ENCODE results near the gene SMG6.

SMG6 gene

GRCh38 chr17:2040942-2041560, 262.5 kb downstream of the SMG6 start:
- no peak for DNase-seq

DNA sequence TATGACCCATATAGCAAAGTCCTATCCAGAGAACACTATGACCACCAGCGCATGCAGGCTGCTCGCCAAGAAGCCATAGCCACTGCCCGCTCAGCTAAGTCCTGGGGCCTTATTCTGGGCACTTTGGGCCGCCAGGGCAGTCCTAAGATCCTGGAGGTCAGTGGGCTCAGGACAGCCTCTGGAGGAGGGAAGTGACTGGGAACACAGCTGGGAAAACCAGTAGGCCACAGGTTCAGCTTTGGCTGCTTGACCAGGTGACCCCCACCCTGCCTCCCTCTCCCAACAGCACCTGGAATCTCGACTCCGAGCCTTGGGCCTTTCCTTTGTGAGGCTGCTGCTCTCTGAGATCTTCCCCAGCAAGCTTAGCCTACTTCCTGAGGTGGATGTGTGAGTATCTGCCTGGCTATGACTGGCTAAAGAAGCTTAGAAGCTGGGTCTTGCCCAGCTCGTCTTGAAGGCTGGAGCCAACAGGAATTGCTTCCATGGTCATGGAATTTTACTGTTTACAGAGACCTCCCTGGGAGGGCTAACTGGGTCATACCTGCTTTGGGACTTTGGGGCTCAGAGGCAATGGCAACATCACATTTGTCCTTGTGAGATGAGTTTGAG, 263.3 kb downstream of the SMG6 start:
- DNase-seq: no peak

GRCh38 chr17:2037155-2037554, 266.4 kb downstream of the SMG6 start:
- DNase-seq: no peak

DNA sequence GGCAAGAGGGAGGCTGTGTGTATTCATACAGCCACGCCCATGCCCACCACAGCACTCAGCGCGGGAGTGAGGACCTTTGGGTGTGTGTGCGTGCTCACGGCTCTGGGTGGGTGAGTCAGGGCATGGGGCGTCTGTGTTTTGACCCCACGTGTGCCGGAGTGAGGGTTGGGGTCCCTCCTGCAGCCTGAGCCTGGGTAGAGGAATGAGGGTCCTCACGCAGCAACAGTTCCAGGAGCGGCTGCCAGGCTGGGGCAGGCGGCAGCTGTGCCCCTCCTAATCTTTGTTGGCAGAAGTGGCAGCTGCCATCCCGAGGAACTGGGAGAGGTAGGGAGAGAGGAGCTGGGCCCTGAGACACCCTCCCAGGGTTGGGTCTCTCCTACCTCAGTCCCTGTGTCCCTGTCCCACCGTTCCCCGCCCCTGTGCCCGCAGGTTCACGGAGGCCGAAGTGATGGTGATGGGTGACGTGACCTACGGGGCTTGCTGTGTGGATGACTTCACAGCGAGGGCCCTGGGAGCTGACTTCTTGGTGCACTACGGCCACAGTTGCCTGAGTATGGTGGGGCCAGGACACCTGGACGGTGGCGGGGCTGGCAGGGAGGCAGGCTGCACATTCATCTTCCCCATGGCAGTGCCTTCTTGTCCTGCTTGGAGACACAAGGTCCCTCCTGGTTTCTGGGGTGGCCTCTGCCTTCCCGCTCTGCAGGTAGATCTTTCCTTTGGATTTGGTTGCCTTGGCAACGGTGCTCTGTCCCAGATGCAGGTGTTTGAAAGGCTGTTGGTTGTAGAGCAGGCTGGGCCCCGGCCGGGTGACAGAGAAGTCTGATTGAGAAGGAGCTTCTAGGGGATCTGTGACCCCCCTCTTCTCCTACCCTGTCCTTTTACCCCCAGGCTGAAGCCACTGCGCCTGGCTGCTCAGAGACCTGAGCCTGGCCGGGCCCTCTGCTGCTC, 267.8 kb downstream of the SMG6 start:
- DNase-seq: no peak

DNA sequence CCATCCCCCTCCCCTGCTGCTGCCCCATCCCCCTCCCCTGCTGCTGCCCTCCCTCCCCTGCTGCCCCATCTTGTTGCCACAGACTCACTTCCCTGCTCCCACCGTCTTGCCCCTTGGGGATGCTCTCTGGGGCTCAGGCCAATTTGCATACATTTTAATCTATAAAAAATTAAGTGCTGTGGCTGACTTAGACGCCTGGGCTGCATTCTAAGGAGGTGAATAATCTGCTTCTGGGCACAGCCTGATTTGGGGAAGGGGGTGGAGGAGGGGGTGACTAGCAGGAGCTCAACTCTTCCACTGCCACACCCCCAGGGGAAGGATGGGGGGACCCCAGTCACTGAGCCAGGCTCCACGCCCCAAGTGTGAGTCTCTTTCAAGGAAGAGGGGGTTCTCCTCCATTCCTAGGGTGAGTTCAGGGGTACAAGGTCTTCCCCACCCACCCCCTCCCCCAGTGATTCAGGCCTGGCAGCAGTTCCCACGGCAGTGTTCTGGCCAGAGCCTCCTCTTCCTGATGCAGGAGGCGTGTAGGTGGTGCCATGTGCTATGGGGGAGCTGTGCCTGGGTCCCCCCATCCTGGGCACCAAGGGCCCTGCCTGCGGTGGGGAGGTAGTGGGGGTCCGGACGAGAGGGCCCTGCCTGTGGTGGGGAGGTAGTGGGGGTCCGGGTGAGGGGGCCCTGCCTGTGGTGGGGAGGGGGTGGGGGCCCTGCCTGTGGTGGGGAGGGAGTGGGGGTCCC, 268.6 kb downstream of the SMG6 start:
- no peak for DNase-seq

- DNase-seq: no peak
Observed at GRCh38 chr17:2034157-2034556, 269.4 kb downstream of the SMG6 start.

- no peak for DNase-seq
Observed at GRCh38 chr17:2033153-2033552, 270.4 kb downstream of the SMG6 start.

DNA sequence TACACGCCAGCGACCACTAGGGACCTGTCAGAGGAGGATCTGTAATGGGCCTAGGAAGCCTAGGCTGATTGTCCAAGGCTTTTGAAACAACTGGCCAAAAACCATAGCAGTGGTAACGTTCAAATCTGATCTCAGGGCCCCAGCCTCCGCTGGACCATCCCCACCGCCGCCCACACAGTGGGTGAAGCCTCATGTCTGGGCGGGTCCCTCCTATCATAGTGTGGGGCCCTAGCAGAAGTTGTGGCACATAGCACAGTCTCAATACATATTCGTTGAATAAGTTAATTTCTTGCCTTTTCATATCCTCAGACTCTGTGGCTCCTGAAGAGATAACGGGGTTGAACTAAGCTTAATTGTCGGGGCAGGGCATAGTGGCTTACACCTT, 272.8 kb downstream of the SMG6 start:
- no peak for DNase-seq

- no peak for DNase-seq
Observed at GRCh38 chr17:2029911-2030778, 273.4 kb downstream of the SMG6 start, which contains the start of gene DPH1. Gene DPH1, plus strand, starts transcription at chr17:2030153. Its CDS starts 17 bp downstream, at chr17:2030170.

DNA sequence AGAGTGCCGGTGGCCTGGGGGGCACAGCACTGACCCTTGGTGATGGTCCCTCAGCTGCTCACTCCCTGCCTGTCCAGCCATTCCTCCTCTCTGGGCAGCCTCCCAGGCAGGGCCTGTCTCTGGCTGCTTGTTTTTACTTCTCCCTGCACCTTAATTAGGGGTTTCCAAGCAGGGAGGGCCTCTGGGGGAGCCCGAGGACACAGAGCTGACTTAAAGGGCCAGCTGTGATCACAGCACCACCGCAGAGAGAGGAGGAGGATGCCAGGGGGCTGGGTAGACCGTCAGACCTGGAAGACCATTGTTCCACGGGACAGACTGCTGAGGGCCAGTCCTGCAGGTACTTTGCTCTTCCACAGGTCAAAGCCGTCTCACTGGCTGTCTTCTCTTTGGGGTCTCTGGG, 274.8 kb downstream of the SMG6 start:
- no peak for DNase-seq

DNA sequence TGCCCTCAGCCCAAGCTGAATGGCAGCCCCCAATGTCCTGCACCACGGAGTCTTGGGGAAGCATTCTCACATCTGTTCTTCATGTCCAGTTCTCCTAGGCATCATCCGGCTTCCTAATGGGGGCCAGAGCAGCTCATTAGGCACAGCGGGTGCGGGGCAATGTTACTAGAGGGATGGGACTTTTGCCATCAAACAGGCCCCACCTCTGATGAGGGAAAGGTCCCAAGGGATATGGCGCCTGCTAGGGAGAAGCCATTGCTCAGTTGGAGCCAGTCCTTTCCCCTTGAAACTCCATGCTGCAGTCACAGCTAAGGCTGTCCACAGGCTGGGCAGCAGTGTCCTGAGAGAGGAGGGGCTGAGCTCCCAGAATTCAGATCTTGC, 275.4 kb downstream of the SMG6 start:
- DNase-seq: no peak

DNA sequence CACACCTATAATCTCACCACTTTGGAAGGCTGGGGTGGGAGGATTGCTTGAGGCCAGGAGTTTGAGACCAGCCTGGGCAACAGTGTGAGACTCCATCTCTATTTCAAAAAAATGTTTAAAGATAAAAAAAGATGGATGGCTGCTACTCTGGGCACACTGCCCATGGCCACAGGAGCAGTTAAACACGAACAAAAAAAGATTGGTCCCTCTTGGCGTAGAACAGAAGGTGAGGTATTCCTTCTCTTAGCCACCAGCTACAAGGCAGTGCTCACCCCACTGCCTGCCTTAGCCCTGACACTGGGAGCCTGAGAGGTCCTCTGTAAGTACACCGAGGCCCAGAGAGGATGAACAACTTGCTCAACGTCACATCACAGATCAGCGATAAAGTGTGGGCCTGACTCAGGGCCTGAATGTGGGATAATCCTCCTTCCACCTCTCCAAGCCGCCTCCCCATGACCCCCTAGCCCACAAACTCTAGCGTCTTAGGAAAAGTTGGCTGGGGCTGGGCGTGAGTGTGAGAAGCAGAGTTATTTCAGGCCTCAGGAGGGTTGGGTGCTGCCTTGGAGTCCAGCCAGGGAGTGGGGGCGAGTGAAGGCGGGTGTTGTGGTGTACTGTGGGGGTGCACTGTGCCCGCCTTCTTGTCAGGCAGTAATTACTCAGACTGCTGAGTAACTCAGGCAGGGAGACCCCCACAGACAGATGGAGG, 275.9 kb downstream of the SMG6 start:
- no peak for DNase-seq

GRCh38 chr17:2025622-2026309, 277.8 kb downstream of the SMG6 start:
- no peak for DNase-seq

DNA sequence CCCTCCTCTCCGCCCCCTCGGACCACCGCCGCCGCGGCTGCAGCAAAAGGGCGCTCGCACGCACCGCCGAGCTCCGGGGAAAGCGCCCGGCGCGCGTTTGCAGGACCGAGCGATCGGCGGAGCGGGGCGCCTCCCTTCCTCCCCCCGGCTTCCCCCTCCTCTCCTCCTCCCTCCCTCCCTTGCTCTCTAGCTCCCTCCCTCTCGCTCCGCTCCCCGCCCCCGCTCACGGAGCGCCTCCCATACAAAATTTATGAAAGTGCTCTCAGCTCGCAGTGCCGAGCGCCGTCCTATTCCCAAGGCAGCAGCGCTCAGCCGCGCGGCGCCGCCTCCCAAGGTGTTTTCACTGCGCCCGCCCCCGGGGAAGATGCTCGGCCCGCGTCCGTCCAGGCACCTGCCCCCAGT, 278.4 kb downstream of the SMG6 start, which contains the start of gene RTN4RL1:
RTN4RL1 (minus strand) TSS at position 115 of the 402 bp plus-strand sequence. CDS start 469 bp downstream, outside the sequence.
- DNase-seq: peak; percentile 43

DNA sequence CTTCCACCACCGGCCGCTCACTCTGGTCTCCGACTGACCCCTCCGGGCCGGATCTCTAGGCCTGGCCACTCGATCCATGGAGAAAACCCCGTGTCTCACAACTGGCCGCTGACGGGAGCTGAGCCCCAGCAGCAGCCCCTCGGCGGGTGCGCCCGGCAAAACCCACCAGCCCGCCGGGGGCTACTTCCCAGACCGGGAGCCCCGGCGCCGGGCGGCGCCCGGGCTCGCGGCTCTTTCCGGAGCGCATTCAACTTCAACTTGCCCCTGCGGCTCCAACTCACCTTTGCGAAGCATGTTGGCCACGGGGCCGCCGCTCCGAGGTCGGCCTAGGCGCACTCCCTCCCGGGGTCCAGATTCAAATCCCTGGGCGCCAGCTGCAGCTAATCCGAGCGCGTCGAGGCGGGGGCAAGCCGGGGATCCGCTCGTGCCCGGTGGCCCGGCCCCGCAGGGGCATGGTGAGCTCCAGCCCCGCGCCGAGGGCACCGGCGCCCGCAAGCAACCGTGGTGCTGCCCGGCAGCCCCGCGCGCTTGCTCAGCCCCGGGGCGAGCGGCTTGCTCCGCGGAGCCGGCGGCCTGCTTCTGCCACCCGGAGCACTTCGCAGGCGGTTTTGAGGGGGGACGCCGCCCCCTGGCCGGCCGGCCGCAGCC, 278.9 kb downstream of the SMG6 start:
- no peak for DNase-seq

GRCh38 chr17:2023692-2024571, 279.7 kb downstream of the SMG6 start:
- no peak for DNase-seq

DNA sequence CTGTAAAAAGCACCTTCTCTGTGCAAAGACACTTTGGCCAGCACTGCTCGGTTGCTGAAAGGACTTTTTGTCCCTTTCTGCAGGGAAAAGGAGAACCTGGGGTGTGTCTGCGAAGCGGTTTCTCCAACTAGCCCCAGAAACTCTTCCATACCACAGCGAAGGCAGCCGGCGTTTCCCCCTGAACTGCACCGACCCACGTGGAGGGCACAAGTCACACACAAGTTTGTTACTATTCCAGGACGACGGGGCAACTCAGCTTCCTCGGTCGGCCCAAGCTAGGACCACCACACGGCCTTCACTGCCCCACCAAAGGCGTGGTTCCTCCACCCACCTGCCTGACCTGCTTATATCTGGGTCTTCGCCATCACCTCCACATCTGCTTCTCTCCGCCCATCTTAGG, 280.3 kb downstream of the SMG6 start:
- no peak for DNase-seq

DNA sequence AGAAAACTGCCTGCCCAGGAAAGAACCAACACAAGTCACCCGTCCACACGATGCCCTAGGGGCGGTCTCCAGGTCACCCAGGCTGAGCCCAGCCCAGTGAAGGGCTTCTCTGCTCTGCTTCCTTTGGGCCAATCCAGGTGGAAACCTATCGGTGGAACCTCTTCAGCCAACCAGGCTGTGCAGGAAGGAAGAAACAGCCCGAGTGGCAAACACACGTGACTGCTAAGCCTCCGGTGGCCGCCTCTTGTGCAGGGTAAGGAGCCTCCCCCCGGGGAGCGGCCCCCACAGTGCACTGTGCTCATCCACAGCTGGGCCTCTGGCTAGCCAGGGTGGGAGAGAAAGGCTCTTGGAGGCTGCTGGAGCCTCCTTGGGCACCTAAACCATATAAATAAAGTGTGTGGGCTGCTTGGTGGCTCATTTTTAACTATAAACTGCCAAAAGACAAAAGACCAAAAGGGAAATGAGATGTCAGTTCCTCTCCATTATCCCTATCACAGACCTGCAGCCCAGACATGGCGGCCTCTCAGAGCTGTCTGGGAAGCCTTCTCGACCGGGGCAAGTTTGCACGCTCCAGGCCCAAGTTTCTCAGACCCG, 280.8 kb downstream of the SMG6 start:
- DNase-seq: no peak

GRCh38 chr17:2020721-2021120, 282.9 kb downstream of the SMG6 start:
- DNase-seq: no peak

Data from NCI-H187 treated with DMSO at 0.1 percent for 48 hours (cell line).